CD4-positive, alpha-beta T cell (primary cell): ENCODE data around the gene SCAPER. TPM values are rescaled to one million over a fixed set of nuclear protein-coding genes. Genes with fewer than 3 reads are reported as not detected.

Experiments used
- ATAC-seq: fragments of 200-7000 bp; cut with Tn5 transposase; one replicate; pipeline ENCODE4 v1.10.0; 2022; ENCODE audit warnings: mild to moderate bottlenecking; ENCODE audit not compliant: poor library complexity
- CTCF ChIA-PET: fragments of 350-600 bp; sonication (Branson Sonifier 250); formaldehyde crosslinking; loops from one replicate; lab custom pipeline; 2021; ENCODE audit warnings: antibody characterized with exemption, inconsistent platforms; lab: Charles Lee
- POLR2A ChIA-PET: fragments of 350-600 bp; sonication (Branson Sonifier 250); formaldehyde crosslinking; loops from one replicate; lab custom pipeline; 2021; ENCODE audit warnings: antibody characterized with exemption, inconsistent platforms; lab: Charles Lee
- DNase-seq, 14 experiments: peaks; one replicate each; pipeline ENCODE4 v3.0.0-alpha.2; 2013 to 2020; ENCODE audit warnings: mixed read lengths in 2 of 14
- H3K27ac ChIP-seq, 2 donors: one replicate each; pipeline versions ENCODE4 v1.5.1 to v1.7.0; 2013; ENCODE audit warnings: low read length in 2 of 2, low read depth in 1 of 2, mild to moderate bottlenecking in 1 of 2
- H3K27me3 ChIP-seq, 2 experiments: 1 replicate in 1 of 2; 2 replicates in 1 of 2; pipeline versions ENCODE4 v1.6.1 to v1.7.0; 2013; ENCODE audit warnings: low read length in 2 of 2, control low read depth in 1 of 2, mild to moderate bottlenecking in 1 of 2, moderate library complexity in 1 of 2; ENCODE audit not compliant: insufficient read depth in 2 of 2, control insufficient read depth in 1 of 2
- H3K36me3 ChIP-seq: one replicate; pipeline ENCODE4 v1.6.1; 2013; ENCODE audit warnings: low read length, control low read depth; ENCODE audit not compliant: insufficient read depth
- H3K4me1 ChIP-seq: one replicate; pipeline ENCODE4 v1.6.1; 2013; ENCODE audit warnings: low read length, control low read depth; ENCODE audit not compliant: insufficient read depth
- H3K4me3 ChIP-seq: one replicate; pipeline ENCODE4 v1.5.1; 2013; ENCODE audit warnings: mild to moderate bottlenecking, low read length, moderate library complexity
- H3K9me3 ChIP-seq, 2 experiments: 1 replicate in 1 of 2; 2 replicates in 1 of 2; pipeline versions ENCODE4 v1.6.1 to v1.7.0; 2013; ENCODE audit warnings: low read length in 2 of 2, mild to moderate bottlenecking in 2 of 2, control low read depth in 1 of 2, moderate library complexity in 1 of 2; ENCODE audit not compliant: control insufficient read depth in 1 of 2, insufficient read depth in 1 of 2
- H3K27ac Mint-ChIP-seq: one replicate; pipeline ENCODE4 v1.8.0; 2020; ENCODE audit warnings: mixed read lengths
- H3K27me3 Mint-ChIP-seq: one replicate; pipeline ENCODE4 v1.8.0; 2021; ENCODE audit warnings: mixed read lengths
- H3K36me3 Mint-ChIP-seq: one replicate; pipeline ENCODE4 v1.8.0; 2021; ENCODE audit warnings: low read depth, mixed read lengths
- H3K4me1 Mint-ChIP-seq: one replicate; pipeline ENCODE4 v1.8.0; 2021; ENCODE audit warnings: low read depth, mixed read lengths
- H3K4me3 Mint-ChIP-seq: one replicate; pipeline ENCODE4 v1.8.0; 2020; ENCODE audit warnings: mild to moderate bottlenecking, mixed read lengths
- H3K9me3 Mint-ChIP-seq: one replicate; pipeline ENCODE4 v1.8.0; 2020; ENCODE audit warnings: mixed read lengths
- CTCF ChIP-seq: fragments of 200-600 bp; IDR thresholded peaks from one replicate; pipeline ENCODE4 v1.8.0; 2022; ENCODE audit warnings: antibody characterized with exemption, mild to moderate bottlenecking
- intact Hi-C, 2 experiments: fragments of 100-400 bp; cut with DNase I in 1 of 2; cut with micrococcal nuclease in 1 of 2; formaldehyde crosslinking; loops; one replicate each; pipeline versions ENCODE4 v1.15.1 to v1.9.0; 2023 to 2025; cut with DNase I, micrococcal nuclease
- total RNA-seq, 174 experiments: library from RNA in 2 of 174; stranded (reverse) in 2 of 174; gene quantifications; one replicate each; pipeline ENCODE4 v1.2.3 and lab custom pipeline; 2021 to 2026

Gene SCAPER
- total RNA-seq, 2 experiments from 2014 or later = 40.3 to 41.2 TPM

- POLR2A ChIA-PET = no interaction called here
- Histone ChIP-seq H3K27me3 (no peaks in the 10 kb centered on the region), H3K4me1 (no peaks in the 10 kb centered on the region), H3K36me3 (no peaks in the 10 kb centered on the region), H3K27ac (no peak overlapping the region), H3K9me3 (no peaks in the 10 kb centered on the region), H3K4me3 (no peak overlapping the region)
- Mint-ChIP-seq H3K36me3 (peaks cover 62% of the 10 kb centered on the region), H3K27me3 (no peaks in the 10 kb centered on the region), H3K9me3 (peaks cover 2% of the 10 kb centered on the region), H3K27ac (no peak overlapping the region), H3K4me3 (no peak overlapping the region), H3K4me1 (no peaks in the 10 kb centered on the region)
- ATAC-seq (no peak), DNase-seq (no peak)
- intact Hi-C loops = no loop called here
- CTCF ChIA-PET = no interaction called here
- no peak for TF ChIP-seq CTCF
Observed at GRCh38 chr15:76460347-76460746, 444.8 kb downstream of the SCAPER start.

- no peaks in the 10 kb centered on the region for H3K27me3 Mint-ChIP-seq
- intact Hi-C loops = no loop called here
- ATAC-seq = no peak
- no peak overlapping the region for H3K4me3 Mint-ChIP-seq
- H3K4me1 ChIP-seq = no peaks in the 10 kb centered on the region
- no peak overlapping the region for H3K4me3 ChIP-seq
- H3K27ac Mint-ChIP-seq = no peak overlapping the region
- no peaks in the 10 kb centered on the region for H3K4me1 Mint-ChIP-seq
- ChIA-PET CTCF (interaction anchor here (0.6 kb wide), 1 partner anchor 203 kb away, joined by 3 read pairs; no protein-coding TSS in a partner anchor), POLR2A (no interaction called here)
- no peak overlapping the region for H3K27ac ChIP-seq
- DNase-seq = no peak
- no peaks in the 10 kb centered on the region for H3K9me3 Mint-ChIP-seq
- H3K9me3 ChIP-seq = no peaks in the 10 kb centered on the region
- TF ChIP-seq CTCF = no peak
- H3K36me3 Mint-ChIP-seq = no peaks in the 10 kb centered on the region
- H3K36me3 ChIP-seq = no peaks in the 10 kb centered on the region
- no peaks in the 10 kb centered on the region for H3K27me3 ChIP-seq
Observed at GRCh38 chr15:76451540-76451939, 453.6 kb downstream of the SCAPER start.

- TF ChIP-seq CTCF = no peak
- H3K36me3 Mint-ChIP-seq = no peaks in the 10 kb centered on the region
- H3K27me3 ChIP-seq = no peaks in the 10 kb centered on the region
- ChIA-PET POLR2A (no interaction called here), CTCF (no interaction called here)
- no peak overlapping the region for H3K27ac Mint-ChIP-seq
- DNase-seq (no peak), ATAC-seq (no peak)
- no peak overlapping the region for H3K27ac ChIP-seq
- no peak overlapping the region for H3K4me3 ChIP-seq
- no peaks in the 10 kb centered on the region for H3K4me1 ChIP-seq
- no peaks in the 10 kb centered on the region for H3K9me3 Mint-ChIP-seq
- H3K36me3 ChIP-seq = no peaks in the 10 kb centered on the region
- H3K4me3 Mint-ChIP-seq = no peak overlapping the region
- no peaks in the 10 kb centered on the region for H3K27me3 Mint-ChIP-seq
- H3K9me3 ChIP-seq = no peaks in the 10 kb centered on the region
- intact Hi-C loops = no loop called here
- H3K4me1 Mint-ChIP-seq = no peaks in the 10 kb centered on the region
Observed at GRCh38 chr15:76449455-76449854, 455.7 kb downstream of the SCAPER start.
